DMS 273 (cell line): Measurements from ENCODE around the gene KCNH5.
"Not testable (repeated sequence)": the region's sequence is repeated elsewhere in the genome, so short reads cannot be mapped to it uniquely, and the experiment has no call there.

Source experiments
- DNase-seq: peaks from one replicate; lab custom pipeline; 2025; ENCODE audit not compliant: unreplicated experiment; lab: John Stamatoyannopoulos, UW

The KCNH5 gene

DNA sequence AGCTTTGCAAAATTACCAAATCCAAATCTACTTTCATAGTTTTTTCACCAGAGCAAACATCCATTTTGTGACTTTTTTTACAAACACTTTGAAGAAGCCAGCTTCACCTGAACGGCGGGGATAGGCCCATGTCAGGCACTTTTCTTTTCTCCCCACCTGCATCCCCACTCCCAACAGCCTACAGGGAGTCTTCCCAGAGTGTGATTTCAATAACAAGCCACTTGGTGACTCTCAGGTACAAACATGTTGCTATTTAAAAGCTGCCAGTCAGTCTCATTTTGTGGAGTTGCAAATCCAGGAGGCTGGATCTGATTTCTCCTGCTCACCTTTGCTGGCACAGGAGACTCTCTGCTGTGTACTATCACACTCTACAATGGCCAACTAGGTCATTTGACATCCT, 285.5 kb downstream of the KCNH5 start:
- no peak for DNase-seq

GRCh38 chr14:62746881-62747280, 298.4 kb downstream of the KCNH5 start:
- not testable (repeated sequence) for DNase-seq

GRCh38 chr14:62745496-62745895, 299.8 kb downstream of the KCNH5 start:
- no peak for DNase-seq

DNA sequence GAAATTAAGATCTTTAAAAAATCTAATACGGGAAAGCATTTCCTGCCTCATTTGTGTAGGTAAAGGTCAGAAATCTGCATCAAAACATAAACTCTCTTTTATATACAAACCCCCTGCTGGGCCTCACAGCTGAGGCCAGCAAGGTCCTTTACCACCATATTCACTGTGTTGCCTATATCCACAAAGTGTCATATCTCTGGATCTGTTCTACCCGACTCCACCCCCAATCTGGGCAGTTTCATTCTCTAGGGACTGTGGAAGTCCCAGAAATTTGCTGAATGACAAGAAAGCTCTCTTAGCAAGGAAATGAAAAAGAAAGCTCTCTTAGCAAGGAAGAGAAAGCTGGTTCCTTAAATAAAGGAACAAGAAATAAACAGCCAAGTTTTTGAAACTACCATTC, 301.7 kb downstream of the KCNH5 start:
- DNase-seq: no peak

- DNase-seq: no peak
These were observed 302.1 kb downstream of the KCNH5 start for GRCh38 chr14:62743118-62743517.

DNA sequence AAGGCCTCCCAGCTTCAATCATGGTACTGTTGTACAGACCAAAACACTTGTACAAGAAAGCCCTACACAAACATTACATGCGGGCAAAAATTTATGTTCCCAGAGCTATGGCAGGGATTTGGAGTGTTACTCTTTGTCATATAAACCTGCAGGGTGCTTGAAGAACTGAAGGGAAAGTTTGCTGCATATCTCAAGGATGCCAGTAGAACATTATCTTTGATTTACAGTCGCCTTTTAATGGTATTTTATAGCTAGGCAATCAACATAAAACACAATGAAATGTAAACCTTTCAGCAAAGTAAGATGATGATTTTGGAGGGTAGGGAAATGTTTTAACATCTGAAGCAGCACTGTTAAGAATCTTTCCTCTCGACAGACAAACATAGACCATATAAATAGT, 305.6 kb downstream of the KCNH5 start:
- DNase-seq: no peak

DNA sequence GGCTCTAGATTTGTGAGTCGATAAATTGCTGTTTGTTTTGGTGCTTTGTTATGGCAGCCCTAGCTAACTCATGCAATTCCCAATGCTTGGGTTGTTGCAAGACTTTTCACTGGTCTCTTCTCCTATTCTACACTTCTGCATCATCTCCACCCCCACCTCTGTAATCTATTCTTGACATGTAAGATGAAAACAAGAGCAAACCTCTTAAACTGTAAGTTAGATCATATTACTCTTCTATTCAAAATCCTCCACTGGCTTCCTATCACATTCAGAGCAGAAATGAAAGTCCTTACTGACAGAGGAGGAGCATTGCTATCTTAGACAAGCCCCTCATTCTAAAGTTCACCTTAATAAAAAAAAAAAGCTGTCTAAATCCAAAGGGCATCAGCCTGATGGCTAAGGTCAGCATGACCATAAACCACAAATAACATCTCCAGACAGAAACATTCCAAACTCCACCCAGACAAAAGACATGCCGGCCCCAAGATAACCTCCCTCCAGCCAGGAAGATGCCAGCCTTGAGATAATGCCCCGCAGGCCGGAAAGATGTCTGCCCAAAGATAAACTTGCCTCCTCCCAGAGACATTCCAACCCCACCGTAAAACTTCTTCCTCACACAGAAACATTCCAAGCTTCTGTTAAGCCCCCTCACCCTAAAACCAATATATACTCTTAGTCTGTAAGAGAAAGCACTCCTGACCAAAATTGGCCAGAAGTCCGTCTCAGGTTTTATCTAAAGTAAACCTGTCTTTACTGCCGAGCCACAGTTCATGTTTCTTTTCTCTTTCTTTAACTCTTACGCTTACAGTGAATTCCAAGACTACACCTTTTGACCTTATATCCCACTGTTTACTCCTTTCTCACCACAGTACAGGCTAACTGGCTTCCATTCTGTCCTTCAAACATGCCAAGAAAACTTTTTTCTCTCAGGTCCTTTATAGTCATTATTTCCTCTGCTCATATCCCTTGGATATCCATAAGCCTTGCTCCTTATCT, 308.9 kb downstream of the KCNH5 start:
- DNase-seq: no peak

DNA sequence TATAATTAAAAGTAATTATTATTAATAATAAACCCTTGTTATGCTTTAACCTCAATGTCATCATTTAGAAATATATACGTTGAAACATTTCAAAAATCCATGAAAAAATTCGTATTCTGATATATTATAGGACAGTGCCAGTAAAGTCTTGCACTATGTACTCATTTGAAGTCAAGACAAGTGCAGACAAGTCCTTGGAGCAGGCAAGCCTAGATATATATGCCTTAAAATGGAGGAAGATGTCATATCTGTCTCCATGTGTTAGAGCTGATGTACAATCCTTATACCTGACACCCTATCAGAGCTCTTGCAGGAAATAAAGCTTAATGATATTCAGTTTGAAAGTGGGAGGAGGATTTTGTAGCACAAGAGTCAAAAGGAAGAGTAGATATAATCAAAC, 310.4 kb downstream of the KCNH5 start:
- DNase-seq: no peak

GRCh38 chr14:62722406-62722805, 322.9 kb downstream of the KCNH5 start:
- DNase-seq: no peak

DNA sequence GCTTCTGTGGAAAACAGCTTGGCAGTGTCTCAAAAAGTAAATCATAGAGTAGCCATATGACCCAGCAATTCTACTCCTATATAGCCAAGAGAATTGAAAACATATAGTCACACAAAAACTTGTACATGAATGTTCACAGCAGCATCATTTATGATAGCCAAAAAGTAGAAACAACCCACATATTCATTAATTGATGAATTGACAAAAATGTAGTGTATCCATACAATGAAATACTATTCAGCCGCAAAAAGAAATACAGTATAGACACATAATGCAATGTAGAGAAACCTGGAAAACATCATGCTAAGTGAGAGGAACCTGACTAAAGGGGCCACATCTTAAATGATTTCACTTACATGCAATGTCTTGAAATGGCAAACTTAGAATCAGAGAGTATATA, 326.6 kb downstream of the KCNH5 start:
- DNase-seq: no peak

DNA sequence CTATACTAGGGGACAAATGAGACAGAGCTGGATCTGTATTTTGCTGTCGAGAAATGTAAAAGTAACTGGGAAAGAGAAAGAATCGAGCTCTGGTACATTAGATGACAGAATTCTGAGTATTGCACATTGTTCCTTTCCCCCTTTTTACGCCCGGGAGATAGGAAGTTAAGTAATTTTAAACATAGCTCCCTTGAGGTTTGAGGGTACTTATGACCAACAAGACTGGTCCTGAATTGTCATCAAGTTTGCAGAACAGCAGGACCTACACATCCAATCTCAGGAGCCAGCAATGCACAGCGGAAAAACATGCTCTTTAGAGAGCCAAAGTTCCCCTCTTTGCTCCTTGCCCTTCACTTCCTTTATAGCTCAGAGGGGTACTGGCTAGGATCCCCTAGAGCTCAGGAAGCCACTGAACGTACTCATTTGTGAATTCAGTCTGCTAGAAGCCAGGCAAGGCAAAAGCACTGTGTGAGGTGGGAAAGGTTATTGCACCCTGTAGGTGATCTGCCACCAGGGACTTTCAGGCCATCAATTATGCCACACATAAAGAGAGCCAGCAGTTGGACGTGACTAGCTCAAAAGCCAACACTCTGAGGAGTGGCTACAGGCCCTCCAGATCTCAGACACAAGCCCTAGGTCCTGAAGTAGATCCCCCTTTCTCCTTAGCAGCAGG, 333.8 kb downstream of the KCNH5 start:
- DNase-seq: no peak

DNA sequence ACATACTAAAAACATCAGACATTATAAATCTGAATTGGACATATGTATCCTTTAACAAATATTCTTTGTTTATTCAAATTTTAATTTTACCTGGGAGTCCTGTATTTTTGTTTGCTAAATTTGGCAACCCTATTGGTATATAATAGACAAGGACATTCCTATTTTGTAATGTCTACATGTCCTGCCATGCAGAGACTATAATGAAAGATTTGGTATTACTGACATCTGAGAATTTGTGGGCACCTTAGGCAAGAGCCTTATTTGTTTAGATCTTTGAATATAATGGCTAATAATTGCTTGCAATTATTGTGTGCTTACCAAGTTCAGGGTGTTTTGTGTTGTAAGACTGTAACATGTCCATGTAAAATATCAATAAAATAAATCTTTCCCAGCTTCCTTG, 334.4 kb downstream of the KCNH5 start:
- no peak for DNase-seq

DNA sequence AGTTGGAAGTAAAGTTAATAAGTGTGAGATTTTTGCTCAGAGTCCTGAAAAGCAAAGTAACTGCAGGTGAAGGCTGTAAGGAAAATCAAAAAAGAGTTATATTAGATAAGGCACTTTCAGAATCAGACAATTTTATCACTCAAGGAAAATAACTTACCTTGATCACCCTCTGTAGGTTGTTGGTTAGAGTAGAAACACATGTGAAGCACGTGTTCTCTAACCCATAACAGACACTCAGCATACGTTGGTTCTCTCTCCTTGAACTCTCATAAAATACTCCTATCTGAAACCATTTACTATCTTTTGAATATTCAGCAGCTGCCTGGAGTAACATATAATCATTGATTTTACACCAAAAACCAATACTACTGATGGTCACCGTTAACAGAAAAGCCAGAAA, 335.5 kb downstream of the KCNH5 start:
- no peak for DNase-seq

GRCh38 chr14:62706217-62706616, 339.0 kb downstream of the KCNH5 start:
- DNase-seq: no peak

DNA sequence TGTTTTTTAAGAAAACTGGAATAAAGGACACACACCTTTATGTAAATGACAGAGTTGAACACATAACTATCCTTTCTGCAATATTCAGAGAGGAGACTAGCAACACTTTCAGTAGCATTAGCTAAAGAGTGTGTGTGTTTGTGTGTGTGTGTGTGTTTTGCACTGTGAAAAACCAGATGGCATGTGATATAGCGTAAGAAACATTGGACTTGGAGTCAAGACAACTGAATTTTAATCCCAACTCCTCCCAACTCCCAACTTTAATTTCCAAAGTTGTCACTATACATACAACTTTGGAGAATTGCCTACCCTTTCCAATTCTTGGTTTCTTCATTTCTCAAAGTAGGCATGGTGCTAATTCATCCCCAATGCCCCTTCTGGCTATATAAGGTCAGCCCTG, 347.8 kb downstream of the KCNH5 start:
- DNase-seq: no peak

DNA sequence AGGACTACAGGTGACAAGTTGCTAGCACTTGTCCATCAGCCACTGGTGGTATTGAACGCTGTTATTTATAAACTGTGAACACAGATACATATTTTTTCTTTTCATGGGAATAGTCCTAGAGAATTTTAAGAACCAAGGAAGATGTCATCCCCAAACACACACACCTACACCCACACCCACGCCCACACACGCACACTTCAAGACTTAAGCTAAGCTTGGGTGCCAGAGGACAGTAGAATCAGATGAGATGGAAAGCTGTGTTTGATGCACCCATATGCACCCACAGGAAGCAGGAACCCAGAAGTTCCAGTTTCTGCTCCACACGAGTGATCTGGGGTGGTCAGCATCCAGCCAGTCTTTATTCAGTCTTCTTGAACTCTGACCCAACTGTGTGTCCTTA, 348.3 kb downstream of the KCNH5 start:
- no peak for DNase-seq

- no peak for DNase-seq
These were observed 348.8 kb downstream of the KCNH5 start for GRCh38 chr14:62696331-62696924.

GRCh38 chr14:62694075-62694474, 351.2 kb downstream of the KCNH5 start:
- DNase-seq: no peak

DNA sequence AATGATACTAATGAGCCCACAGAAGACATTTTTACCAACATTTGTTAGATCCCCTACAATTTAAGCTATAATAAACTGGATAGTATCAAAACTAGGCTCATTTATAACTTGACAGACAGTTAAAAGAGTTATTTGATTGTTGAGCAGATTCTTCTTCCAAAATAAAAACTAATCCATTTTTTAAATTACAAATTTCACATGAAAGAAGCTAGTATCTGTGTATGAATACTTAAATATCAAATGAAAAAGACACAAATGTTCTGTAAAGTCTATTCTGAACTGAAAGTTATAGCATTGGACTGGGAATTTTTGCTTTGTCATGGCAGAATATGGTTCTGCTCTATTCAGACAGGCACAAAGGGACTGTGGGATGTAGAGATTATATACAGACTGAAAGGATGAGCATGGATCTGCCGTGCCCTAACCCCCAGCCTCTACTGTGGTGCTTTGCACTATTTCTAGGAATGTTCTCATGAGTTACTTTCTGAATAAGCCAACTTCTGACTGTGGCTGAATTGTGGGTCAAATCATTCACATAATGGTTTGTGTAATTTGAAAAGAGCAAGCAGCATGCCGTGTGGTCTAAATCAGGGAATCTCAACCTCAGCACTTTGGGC, 352.7 kb downstream of the KCNH5 start:
- no peak for DNase-seq

GRCh38 chr14:62691647-62692489, 353.4 kb downstream of the KCNH5 start:
- DNase-seq: peak; percentile 0

DNA sequence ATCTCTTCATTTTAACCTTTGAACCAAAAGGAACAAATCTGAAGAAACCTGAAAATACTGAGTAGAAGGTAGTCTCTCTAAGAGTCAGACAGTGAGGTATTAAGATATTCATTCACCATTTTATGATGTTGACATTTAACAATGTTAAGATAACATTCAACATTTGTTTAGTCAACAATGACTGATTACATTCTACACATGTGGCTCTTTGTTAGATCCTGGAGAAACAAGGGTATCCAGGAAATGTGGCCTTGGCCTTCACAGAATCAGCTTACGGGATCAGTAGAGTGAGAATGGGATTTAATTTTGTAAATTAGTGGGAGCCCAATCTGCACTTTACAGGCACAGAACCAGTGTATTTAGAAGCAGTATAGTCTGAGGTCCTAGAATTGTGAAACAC, 355.5 kb downstream of the KCNH5 start:
- DNase-seq: no peak
